GM23338 (cell line): ENCODE results near the gene SAMD4A. TPM values are rescaled to one million over a fixed set of nuclear protein-coding genes. Genes with fewer than 3 reads are reported as not detected.

Experiments used
- ATAC-seq: fragments of 200-7000 bp; cut with Tn5 transposase; 3 replicates; pipeline ENCODE4 v1.9.1; 2020
- DNase-seq: peaks from one replicate; pipeline ENCODE4 v3.0.0-alpha.2; 2015; ENCODE audit warnings: low spot score
- H2AFZ ChIP-seq: fragments of 200-600 bp; sonication (generic); 2 replicates; pipeline ENCODE4 v1.8.0; 2016; ENCODE audit warnings: antibody characterized with exemption, mild to moderate bottlenecking, moderate library complexity
- H3F3A ChIP-seq: fragments of 200-600 bp; sonication (generic); replicated peaks from 2 replicates; pipeline ENCODE4 v1.8.0; 2017; ENCODE audit warnings: antibody characterized with exemption, mixed run types, low read depth
- H3K27ac ChIP-seq: fragments of 200-600 bp; sonication (generic); 2 replicates; pipeline ENCODE4 v1.6.1; 2016; ENCODE audit warnings: low read depth
- H3K27me3 ChIP-seq: fragments of 200-600 bp; sonication (generic); 2 replicates; pipeline ENCODE4 v1.8.0; 2016; ENCODE audit warnings: mild to moderate bottlenecking, mixed run types, moderate library complexity; ENCODE audit not compliant: insufficient read depth
- H3K36me3 ChIP-seq: fragments of 200-600 bp; sonication (generic); 2 replicates; pipeline ENCODE4 v1.8.0; 2016; ENCODE audit warnings: mild to moderate bottlenecking; ENCODE audit not compliant: insufficient read depth
- H3K4me1 ChIP-seq: fragments of 200-600 bp; sonication (generic); 2 replicates; pipeline ENCODE4 v1.8.0; 2016; ENCODE audit warnings: mild to moderate bottlenecking, moderate library complexity; ENCODE audit not compliant: insufficient read depth
- H3K4me2 ChIP-seq: fragments of 200-600 bp; sonication (generic); 2 replicates; pipeline ENCODE4 v1.7.1; 2017; ENCODE audit warnings: mixed run types
- H3K4me3 ChIP-seq: fragments of 200-600 bp; sonication (generic); 2 replicates; pipeline ENCODE4 v1.6.1; 2016; ENCODE audit warnings: mixed run types
- H3K79me2 ChIP-seq: fragments of 200-600 bp; sonication (generic); replicated peaks from 2 replicates; pipeline ENCODE4 v1.8.0; 2017; ENCODE audit warnings: mild to moderate bottlenecking; ENCODE audit not compliant: insufficient read depth
- H3K9me2 ChIP-seq: fragments of 200-600 bp; sonication (generic); 2 replicates; pipeline ENCODE4 v1.8.0; 2017; ENCODE audit not compliant: insufficient read depth
- H4K20me1 ChIP-seq: fragments of 200-600 bp; sonication (generic); replicated peaks from 2 replicates; pipeline ENCODE4 v1.8.0; 2017; ENCODE audit warnings: mild to moderate bottlenecking; ENCODE audit not compliant: insufficient read depth
- H3K27ac Mint-ChIP-seq: 2 replicates; pipeline ENCODE4 v1.8.0; 2020; ENCODE audit warnings: inconsistent platforms, mild to moderate bottlenecking, moderate library complexity, mixed read lengths
- H3K27me3 Mint-ChIP-seq: 3 replicates; pipeline ENCODE4 v1.8.0; 2022; ENCODE audit warnings: low read depth, mild to moderate bottlenecking, moderate library complexity, mixed read lengths, inconsistent platforms; ENCODE audit not compliant: insufficient read depth, poor library complexity
- H3K36me3 Mint-ChIP-seq: 3 replicates; pipeline ENCODE4 v1.8.0; 2021; ENCODE audit warnings: low read depth, mild to moderate bottlenecking, inconsistent platforms, moderate library complexity, mixed read lengths
- H3K4me1 Mint-ChIP-seq: 3 replicates; pipeline ENCODE4 v1.8.0; 2020; ENCODE audit warnings: mild to moderate bottlenecking, inconsistent platforms, mixed read lengths
- H3K4me3 Mint-ChIP-seq: 3 replicates; pipeline ENCODE4 v1.8.0; 2021; ENCODE audit warnings: moderate library complexity, mild to moderate bottlenecking, inconsistent platforms, mixed read lengths
- H3K9me3 Mint-ChIP-seq: 3 replicates; pipeline ENCODE4 v1.8.0; 2020; ENCODE audit warnings: moderate library complexity, mild to moderate bottlenecking, inconsistent platforms, mixed read lengths
- CREB1 ChIP-seq: fragments of 250-450 bp; sonication (Bioruptor Pico); IDR thresholded peaks from 2 replicates; pipeline ENCODE4 v1.5.0; 2020; ENCODE audit warnings: low read depth, mild to moderate bottlenecking, moderate library complexity
- EZH2phosphoT487 ChIP-seq: fragments of 200-600 bp; sonication (generic); IDR thresholded peaks from one replicate; pipeline ENCODE4 v1.8.1; 2018; ENCODE audit warnings: antibody characterized with exemption; ENCODE audit not compliant: unreplicated experiment
- JUNB ChIP-seq: IDR thresholded peaks from one replicate; pipeline ENCODE4 v1.6.1; 2016; ENCODE audit warnings: antibody characterized with exemption; ENCODE audit not compliant: unreplicated experiment
- POLR2AphosphoS5 ChIP-seq: IDR thresholded peaks from 2 replicates; pipeline ENCODE4 v1.6.1; 2016; ENCODE audit warnings: antibody characterized with exemption, low read depth
- STAT1 ChIP-seq: IDR thresholded peaks from one replicate; pipeline ENCODE4 v1.6.1; 2016; ENCODE audit warnings: antibody characterized with exemption; ENCODE audit not compliant: unreplicated experiment
- polyA plus RNA-seq: library from polyadenylated mRNA; unstranded; fragments of >200 nt; fragmentation: Nextera tagmentation; extraction: Ambion mirVana; gene quantifications from 2 replicates; pipeline ENCODE4 v1.2.1, GENCODE V29; 2016
- total RNA-seq: library from RNA; depleted of rRNA; stranded (reverse); fragments of >200 nt; shearing (Covaris generic); gene quantifications from 2 replicates; pipeline ENCODE4 v1.2.3, GENCODE V29; 2014
- TF ChIP-seq, protein P1 (sequence below): fragments of 250-450 bp; sonication (Bioruptor Pico); IDR thresholded peaks from 2 replicates; pipeline ENCODE4 v1.5.0; 2020; ENCODE audit warnings: mild to moderate bottlenecking, moderate library complexity
- TF ChIP-seq, protein P2 (sequence below): IDR thresholded peaks from one replicate; pipeline ENCODE4 v1.6.1; 2018; ENCODE audit warnings: antibody characterized with exemption; ENCODE audit not compliant: unreplicated experiment
- TF ChIP-seq, protein P3 (sequence below): IDR thresholded peaks from 2 replicates; pipeline ENCODE4 v1.6.1; 2016; ENCODE audit warnings: antibody characterized with exemption

SAMD4A gene
- total and polyA plus RNA-seq, 2 experiments from 2014 or later: 1.6 to 6.9 TPM

DNA sequence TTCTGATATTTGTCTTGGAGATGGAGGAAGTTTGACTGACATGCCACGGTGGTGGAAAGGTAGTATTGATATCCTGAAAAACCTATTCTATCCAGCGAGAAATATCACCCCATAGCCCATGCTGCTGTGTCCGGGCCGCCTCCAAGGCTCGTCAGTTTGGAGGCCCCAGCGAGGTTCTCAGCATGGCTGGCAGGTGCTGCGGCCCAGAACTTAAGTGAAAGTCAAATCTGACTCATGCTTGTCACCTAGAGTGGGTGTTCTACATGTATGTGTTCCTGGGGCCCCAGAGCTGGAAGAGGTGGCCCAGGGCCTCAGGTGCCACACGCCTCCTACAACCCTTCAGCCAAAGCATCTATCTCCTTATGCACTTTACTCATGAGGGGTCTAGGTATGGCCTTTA is 242.8 kb downstream of the SAMD4A start:
- no peak overlapping the region for H3K27ac ChIP-seq
- ATAC-seq: no peak
- Mint-ChIP-seq H3K27me3 (peaks cover 8% of the 10 kb centered on the region), H3K36me3 (no peaks in the 10 kb centered on the region), H3K4me3 (no peak overlapping the region), H3K4me1 (peaks cover 14% of the 10 kb centered on the region), H3K27ac (no peak overlapping the region), H3K9me3 (no peaks in the 10 kb centered on the region)
- no peaks in the 10 kb centered on the region for H3K79me2 ChIP-seq
- no peaks in the 10 kb centered on the region for H3K27me3 ChIP-seq
- peaks cover 9% of the 10 kb centered on the region for H3K4me1 ChIP-seq
- no peaks in the 10 kb centered on the region for H3K36me3 ChIP-seq
- H3K9me2 ChIP-seq: no peaks in the 10 kb centered on the region
- no peak overlapping the region for H3K4me3 ChIP-seq
- H4K20me1 ChIP-seq: no peaks in the 10 kb centered on the region
- H3F3A ChIP-seq: 0 out of 2 replicates have a peak, but pooled peaks cover 4% of the 10 kb centered on the region
- no peak for DNase-seq
- no peak overlapping the region for H3K4me2 ChIP-seq
- no peak overlapping the region for H2AFZ ChIP-seq
- TF ChIP-seq CREB1 (CRISPR knock-in tag): no peak
- TF ChIP-seq, protein P1, sequence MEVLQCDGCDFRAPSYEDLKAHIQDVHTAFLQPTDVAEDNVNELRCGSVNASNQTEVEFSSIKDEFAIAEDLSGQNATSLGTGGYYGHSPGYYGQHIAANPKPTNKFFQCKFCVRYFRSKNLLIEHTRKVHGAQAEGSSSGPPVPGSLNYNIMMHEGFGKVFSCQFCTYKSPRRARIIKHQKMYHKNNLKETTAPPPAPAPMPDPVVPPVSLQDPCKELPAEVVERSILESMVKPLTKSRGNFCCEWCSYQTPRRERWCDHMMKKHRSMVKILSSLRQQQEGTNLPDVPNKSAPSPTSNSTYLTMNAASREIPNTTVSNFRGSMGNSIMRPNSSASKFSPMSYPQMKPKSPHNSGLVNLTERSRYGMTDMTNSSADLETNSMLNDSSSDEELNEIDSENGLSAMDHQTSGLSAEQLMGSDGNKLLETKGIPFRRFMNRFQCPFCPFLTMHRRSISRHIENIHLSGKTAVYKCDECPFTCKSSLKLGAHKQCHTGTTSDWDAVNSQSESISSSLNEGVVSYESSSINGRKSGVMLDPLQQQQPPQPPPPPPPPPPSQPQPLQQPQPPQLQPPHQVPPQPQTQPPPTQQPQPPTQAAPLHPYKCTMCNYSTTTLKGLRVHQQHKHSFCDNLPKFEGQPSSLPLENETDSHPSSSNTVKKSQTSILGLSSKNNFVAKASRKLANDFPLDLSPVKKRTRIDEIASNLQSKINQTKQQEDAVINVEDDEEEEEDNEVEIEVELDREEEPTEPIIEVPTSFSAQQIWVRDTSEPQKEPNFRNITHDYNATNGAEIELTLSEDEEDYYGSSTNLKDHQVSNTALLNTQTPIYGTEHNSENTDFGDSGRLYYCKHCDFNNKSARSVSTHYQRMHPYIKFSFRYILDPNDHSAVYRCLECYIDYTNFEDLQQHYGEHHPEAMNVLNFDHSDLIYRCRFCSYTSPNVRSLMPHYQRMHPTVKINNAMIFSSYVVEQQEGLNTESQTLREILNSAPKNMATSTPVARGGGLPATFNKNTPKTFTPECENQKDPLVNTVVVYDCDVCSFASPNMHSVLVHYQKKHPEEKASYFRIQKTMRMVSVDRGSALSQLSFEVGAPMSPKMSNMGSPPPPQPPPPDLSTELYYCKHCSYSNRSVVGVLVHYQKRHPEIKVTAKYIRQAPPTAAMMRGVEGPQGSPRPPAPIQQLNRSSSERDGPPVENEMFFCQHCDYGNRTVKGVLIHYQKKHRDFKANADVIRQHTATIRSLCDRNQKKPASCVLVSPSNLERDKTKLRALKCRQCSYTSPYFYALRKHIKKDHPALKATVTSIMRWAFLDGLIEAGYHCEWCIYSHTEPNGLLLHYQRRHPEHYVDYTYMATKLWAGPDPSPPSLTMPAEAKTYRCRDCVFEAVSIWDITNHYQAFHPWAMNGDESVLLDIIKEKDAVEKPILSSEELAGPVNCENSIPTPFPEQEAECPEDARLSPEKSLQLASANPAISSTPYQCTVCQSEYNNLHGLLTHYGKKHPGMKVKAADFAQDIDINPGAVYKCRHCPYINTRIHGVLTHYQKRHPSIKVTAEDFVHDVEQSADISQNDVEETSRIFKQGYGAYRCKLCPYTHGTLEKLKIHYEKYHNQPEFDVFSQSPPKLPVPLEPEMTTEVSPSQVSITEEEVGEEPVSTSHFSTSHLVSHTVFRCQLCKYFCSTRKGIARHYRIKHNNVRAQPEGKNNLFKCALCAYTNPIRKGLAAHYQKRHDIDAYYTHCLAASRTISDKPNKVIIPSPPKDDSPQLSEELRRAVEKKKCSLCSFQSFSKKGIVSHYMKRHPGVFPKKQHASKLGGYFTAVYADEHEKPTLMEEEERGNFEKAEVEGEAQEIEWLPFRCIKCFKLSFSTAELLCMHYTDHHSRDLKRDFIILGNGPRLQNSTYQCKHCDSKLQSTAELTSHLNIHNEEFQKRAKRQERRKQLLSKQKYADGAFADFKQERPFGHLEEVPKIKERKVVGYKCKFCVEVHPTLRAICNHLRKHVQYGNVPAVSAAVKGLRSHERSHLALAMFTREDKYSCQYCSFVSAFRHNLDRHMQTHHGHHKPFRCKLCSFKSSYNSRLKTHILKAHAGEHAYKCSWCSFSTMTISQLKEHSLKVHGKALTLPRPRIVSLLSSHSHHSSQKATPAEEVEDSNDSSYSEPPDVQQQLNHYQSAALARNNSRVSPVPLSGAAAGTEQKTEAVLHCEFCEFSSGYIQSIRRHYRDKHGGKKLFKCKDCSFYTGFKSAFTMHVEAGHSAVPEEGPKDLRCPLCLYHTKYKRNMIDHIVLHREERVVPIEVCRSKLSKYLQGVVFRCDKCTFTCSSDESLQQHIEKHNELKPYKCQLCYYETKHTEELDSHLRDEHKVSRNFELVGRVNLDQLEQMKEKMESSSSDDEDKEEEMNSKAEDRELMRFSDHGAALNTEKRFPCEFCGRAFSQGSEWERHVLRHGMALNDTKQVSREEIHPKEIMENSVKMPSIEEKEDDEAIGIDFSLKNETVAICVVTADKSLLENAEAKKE: no peak
- TF ChIP-seq STAT1: no peak
- no peak for TF ChIP-seq JUNB
- TF ChIP-seq, protein P2, sequence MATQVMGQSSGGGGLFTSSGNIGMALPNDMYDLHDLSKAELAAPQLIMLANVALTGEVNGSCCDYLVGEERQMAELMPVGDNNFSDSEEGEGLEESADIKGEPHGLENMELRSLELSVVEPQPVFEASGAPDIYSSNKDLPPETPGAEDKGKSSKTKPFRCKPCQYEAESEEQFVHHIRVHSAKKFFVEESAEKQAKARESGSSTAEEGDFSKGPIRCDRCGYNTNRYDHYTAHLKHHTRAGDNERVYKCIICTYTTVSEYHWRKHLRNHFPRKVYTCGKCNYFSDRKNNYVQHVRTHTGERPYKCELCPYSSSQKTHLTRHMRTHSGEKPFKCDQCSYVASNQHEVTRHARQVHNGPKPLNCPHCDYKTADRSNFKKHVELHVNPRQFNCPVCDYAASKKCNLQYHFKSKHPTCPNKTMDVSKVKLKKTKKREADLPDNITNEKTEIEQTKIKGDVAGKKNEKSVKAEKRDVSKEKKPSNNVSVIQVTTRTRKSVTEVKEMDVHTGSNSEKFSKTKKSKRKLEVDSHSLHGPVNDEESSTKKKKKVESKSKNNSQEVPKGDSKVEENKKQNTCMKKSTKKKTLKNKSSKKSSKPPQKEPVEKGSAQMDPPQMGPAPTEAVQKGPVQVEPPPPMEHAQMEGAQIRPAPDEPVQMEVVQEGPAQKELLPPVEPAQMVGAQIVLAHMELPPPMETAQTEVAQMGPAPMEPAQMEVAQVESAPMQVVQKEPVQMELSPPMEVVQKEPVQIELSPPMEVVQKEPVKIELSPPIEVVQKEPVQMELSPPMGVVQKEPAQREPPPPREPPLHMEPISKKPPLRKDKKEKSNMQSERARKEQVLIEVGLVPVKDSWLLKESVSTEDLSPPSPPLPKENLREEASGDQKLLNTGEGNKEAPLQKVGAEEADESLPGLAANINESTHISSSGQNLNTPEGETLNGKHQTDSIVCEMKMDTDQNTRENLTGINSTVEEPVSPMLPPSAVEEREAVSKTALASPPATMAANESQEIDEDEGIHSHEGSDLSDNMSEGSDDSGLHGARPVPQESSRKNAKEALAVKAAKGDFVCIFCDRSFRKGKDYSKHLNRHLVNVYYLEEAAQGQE: no peak
- no peak for TF ChIP-seq EZH2phosphoT487
- no peak for TF ChIP-seq POLR2AphosphoS5
- TF ChIP-seq, protein P3, sequence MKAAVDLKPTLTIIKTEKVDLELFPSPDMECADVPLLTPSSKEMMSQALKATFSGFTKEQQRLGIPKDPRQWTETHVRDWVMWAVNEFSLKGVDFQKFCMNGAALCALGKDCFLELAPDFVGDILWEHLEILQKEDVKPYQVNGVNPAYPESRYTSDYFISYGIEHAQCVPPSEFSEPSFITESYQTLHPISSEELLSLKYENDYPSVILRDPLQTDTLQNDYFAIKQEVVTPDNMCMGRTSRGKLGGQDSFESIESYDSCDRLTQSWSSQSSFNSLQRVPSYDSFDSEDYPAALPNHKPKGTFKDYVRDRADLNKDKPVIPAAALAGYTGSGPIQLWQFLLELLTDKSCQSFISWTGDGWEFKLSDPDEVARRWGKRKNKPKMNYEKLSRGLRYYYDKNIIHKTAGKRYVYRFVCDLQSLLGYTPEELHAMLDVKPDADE: no peak
